ENCODE measurements around the gene MLN.

The MLN gene

DNA sequence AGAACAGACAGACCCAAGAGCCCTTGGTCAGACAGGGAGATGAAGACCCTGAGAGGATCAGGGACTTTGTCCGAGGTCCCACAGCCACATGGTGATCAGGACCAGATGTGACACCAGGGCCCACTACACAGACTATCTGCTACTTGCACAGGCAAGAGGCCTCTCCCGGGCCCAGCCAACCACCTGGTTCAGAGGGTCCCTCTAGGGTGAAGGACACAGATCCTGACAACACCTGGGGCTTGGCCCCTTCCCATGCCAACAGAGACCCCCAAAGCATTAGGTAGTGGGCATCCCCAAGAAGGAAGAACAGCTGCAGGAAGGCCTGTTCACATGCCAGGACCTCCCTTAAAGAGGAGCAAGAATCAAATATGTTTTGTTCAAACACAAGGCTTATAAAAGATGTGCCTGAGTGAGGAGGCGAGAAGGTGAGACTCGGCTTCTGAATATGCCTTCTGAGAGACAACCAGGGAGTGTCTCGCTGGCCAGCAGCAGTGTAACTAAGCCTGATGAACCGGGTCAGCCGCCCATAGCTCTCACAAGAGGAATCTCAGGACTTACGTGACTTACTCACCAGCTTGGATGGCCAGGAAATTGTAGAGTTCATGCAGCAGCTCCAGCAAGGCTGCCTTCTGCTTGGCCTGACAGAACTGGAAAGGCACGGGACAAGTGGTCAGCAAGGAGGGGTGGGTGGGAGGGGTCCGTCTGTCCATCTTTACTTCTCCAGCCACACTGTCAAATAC lies 19.9 kb downstream of the MLN start:
- TF ChIP-seq, protein P1, sequence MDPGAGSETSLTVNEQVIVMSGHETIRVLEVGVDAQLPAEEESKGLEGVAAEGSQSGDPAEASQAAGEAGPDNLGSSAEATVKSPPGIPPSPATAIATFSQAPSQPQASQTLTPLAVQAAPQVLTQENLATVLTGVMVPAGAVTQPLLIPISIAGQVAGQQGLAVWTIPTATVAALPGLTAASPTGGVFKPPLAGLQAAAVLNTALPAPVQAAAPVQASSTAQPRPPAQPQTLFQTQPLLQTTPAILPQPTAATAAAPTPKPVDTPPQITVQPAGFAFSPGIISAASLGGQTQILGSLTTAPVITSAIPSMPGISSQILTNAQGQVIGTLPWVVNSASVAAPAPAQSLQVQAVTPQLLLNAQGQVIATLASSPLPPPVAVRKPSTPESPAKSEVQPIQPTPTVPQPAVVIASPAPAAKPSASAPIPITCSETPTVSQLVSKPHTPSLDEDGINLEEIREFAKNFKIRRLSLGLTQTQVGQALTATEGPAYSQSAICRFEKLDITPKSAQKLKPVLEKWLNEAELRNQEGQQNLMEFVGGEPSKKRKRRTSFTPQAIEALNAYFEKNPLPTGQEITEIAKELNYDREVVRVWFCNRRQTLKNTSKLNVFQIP (CRISPR knock-in tag; IDR thresholded peaks at IDR 0.05; ENCODE audit: borderline replicate concordance, low read depth) = no peak
- TF ChIP-seq RARB (CRISPR knock-in tag; IDR thresholded peaks at IDR 0.05) (no peak), ZFP30 (CRISPR knock-in tag; IDR thresholded peaks at IDR 0.05) (no peak), ZFP3 (CRISPR knock-in tag; IDR thresholded peaks at IDR 0.05) (no peak), CSDC2 (CRISPR knock-in tag; IDR thresholded peaks at IDR 0.05) (no peak), BACH2 (CRISPR knock-in tag; IDR thresholded peaks at IDR 0.05; ENCODE audit: borderline replicate concordance) (no peak), ZNF70 (CRISPR knock-in tag; IDR thresholded peaks at IDR 0.05) (no peak), ISL1 (CRISPR knock-in tag; IDR thresholded peaks at IDR 0.05) (no peak), ZNF8 (CRISPR knock-in tag; IDR thresholded peaks at IDR 0.05) (no peak), GLIS3 (CRISPR knock-in tag; IDR thresholded peaks at IDR 0.05) (no peak), OSR1 (CRISPR knock-in tag; IDR thresholded peaks at IDR 0.05) (no peak), ZNF565 (CRISPR knock-in tag; conservative IDR thresholded peaks at IDR 0.05; ENCODE audit: low read depth) (no peak), ESRRG (CRISPR knock-in tag; IDR thresholded peaks at IDR 0.05) (no peak), SNAI2 (CRISPR knock-in tag; IDR thresholded peaks at IDR 0.05) (no peak), TCF4 (CRISPR knock-in tag; IDR thresholded peaks at IDR 0.05; ENCODE audit: borderline replicate concordance) (no peak), ZC3H10 (CRISPR knock-in tag; IDR thresholded peaks at IDR 0.05) (no peak), TOX (CRISPR knock-in tag; IDR thresholded peaks at IDR 0.05; ENCODE audit: borderline replicate concordance) (no peak)
- TF ChIP-seq, protein P2, sequence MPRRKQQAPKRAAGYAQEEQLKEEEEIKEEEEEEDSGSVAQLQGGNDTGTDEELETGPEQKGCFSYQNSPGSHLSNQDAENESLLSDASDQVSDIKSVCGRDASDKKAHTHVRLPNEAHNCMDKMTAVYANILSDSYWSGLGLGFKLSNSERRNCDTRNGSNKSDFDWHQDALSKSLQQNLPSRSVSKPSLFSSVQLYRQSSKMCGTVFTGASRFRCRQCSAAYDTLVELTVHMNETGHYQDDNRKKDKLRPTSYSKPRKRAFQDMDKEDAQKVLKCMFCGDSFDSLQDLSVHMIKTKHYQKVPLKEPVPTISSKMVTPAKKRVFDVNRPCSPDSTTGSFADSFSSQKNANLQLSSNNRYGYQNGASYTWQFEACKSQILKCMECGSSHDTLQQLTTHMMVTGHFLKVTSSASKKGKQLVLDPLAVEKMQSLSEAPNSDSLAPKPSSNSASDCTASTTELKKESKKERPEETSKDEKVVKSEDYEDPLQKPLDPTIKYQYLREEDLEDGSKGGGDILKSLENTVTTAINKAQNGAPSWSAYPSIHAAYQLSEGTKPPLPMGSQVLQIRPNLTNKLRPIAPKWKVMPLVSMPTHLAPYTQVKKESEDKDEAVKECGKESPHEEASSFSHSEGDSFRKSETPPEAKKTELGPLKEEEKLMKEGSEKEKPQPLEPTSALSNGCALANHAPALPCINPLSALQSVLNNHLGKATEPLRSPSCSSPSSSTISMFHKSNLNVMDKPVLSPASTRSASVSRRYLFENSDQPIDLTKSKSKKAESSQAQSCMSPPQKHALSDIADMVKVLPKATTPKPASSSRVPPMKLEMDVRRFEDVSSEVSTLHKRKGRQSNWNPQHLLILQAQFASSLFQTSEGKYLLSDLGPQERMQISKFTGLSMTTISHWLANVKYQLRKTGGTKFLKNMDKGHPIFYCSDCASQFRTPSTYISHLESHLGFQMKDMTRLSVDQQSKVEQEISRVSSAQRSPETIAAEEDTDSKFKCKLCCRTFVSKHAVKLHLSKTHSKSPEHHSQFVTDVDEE (CRISPR knock-in tag; IDR thresholded peaks at IDR 0.05) = no peak
- TF ChIP-seq, protein P3, sequence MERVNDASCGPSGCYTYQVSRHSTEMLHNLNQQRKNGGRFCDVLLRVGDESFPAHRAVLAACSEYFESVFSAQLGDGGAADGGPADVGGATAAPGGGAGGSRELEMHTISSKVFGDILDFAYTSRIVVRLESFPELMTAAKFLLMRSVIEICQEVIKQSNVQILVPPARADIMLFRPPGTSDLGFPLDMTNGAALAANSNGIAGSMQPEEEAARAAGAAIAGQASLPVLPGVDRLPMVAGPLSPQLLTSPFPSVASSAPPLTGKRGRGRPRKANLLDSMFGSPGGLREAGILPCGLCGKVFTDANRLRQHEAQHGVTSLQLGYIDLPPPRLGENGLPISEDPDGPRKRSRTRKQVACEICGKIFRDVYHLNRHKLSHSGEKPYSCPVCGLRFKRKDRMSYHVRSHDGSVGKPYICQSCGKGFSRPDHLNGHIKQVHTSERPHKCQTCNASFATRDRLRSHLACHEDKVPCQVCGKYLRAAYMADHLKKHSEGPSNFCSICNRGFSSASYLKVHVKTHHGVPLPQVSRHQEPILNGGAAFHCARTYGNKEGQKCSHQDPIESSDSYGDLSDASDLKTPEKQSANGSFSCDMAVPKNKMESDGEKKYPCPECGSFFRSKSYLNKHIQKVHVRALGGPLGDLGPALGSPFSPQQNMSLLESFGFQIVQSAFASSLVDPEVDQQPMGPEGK (CRISPR knock-in tag; IDR thresholded peaks at IDR 0.05; ENCODE audit: borderline replicate concordance) = no peak
- TF ChIP-seq, protein P4, sequence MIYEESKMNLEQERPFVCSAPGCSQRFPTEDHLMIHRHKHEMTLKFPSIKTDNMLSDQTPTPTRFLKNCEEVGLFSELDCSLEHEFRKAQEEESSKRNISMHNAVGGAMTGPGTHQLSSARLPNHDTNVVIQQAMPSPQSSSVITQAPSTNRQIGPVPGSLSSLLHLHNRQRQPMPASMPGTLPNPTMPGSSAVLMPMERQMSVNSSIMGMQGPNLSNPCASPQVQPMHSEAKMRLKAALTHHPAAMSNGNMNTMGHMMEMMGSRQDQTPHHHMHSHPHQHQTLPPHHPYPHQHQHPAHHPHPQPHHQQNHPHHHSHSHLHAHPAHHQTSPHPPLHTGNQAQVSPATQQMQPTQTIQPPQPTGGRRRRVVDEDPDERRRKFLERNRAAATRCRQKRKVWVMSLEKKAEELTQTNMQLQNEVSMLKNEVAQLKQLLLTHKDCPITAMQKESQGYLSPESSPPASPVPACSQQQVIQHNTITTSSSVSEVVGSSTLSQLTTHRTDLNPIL (CRISPR knock-in tag; IDR thresholded peaks at IDR 0.05; ENCODE audit: low read depth) = no peak
- no peak for ATAC-seq

DNA sequence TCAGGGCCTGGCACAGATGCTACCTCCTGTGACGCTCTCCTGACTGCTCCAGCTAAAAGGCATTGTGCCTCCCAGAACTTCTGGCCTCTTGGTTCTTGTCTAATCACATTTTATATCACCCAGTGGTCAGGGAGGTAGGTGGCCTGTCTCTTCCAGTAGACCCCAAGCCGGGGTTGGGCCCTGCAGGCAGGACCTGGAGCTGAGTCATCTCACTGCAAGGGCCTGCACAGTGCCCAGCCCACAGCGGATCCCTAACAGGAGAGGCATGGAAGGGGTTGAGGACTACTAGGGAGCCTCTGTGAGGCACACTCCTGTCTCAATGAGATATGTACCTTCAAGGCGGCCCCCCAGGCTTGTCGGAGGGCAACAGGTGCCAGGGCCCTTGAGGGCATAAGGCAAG lies 21.2 kb downstream of the MLN start:
- TF ChIP-seq ZFP30 (CRISPR knock-in tag; IDR thresholded peaks at IDR 0.05) (no peak), ZNF565 (CRISPR knock-in tag; conservative IDR thresholded peaks at IDR 0.05; ENCODE audit: low read depth) (no peak), CSDC2 (CRISPR knock-in tag; IDR thresholded peaks at IDR 0.05) (no peak), TOX (CRISPR knock-in tag; IDR thresholded peaks at IDR 0.05; ENCODE audit: borderline replicate concordance) (no peak), SNAI2 (CRISPR knock-in tag; IDR thresholded peaks at IDR 0.05) (no peak), ZC3H10 (CRISPR knock-in tag; IDR thresholded peaks at IDR 0.05) (no peak), ISL1 (CRISPR knock-in tag; IDR thresholded peaks at IDR 0.05) (no peak), ZFP3 (CRISPR knock-in tag; IDR thresholded peaks at IDR 0.05) (no peak), RARB (CRISPR knock-in tag; IDR thresholded peaks at IDR 0.05) (no peak), PPARA (CRISPR knock-in tag; IDR thresholded peaks at IDR 0.05; ENCODE audit: borderline replicate concordance) (no peak), ARNTL (CRISPR knock-in tag; IDR thresholded peaks at IDR 0.05; ENCODE audit: borderline replicate concordance, low read depth) (no peak), BACH2 (CRISPR knock-in tag; IDR thresholded peaks at IDR 0.05; ENCODE audit: borderline replicate concordance) (no peak), ESRRG (CRISPR knock-in tag; IDR thresholded peaks at IDR 0.05) (no peak), GLIS3 (CRISPR knock-in tag; IDR thresholded peaks at IDR 0.05) (no peak), ZNF70 (CRISPR knock-in tag; IDR thresholded peaks at IDR 0.05) (no peak), OSR1 (CRISPR knock-in tag; IDR thresholded peaks at IDR 0.05) (no peak)
- TF ChIP-seq, protein P1 (CRISPR knock-in tag; IDR thresholded peaks at IDR 0.05; ENCODE audit: borderline replicate concordance, low read depth) = no peak
- TF ChIP-seq, protein P2 (CRISPR knock-in tag; IDR thresholded peaks at IDR 0.05) = no peak
- TF ChIP-seq, protein P3 (CRISPR knock-in tag; IDR thresholded peaks at IDR 0.05; ENCODE audit: borderline replicate concordance) = no peak
- no peak for ATAC-seq
